Spleen (tissue), 11 donors: ENCODE measurements around the gene CDKN2AIPNL. TPM values are rescaled to one million over a fixed set of nuclear protein-coding genes. Genes with fewer than 3 reads are reported as not detected.
"Not testable (repeated sequence)": the region's sequence is repeated elsewhere in the genome, so short reads cannot be mapped to it uniquely, and the experiment has no call there.

Experiments
- DNase-seq: peaks from one replicate; pipeline ENCODE4 v3.0.0-alpha.2; 2020
- H3K27ac ChIP-seq, 8 donors: fragments of 200-600 bp; sonication (generic) in 7 of 8; 1 replicate in 4 of 8; 2 replicates in 4 of 8; pipeline versions ENCODE4 v1.5.0 to v1.8.0; 2016 to 2021; ENCODE audit warnings: inconsistent platforms in 4 of 8, mild to moderate bottlenecking in 4 of 8, moderate library complexity in 1 of 8
- H3K27me3 ChIP-seq, 7 donors: fragments of 200-600 bp; sonication (generic) in 6 of 7; replicated peaks in 1 of 7; 1 replicate in 4 of 7; 2 replicates in 3 of 7; pipeline versions ENCODE4 v1.5.0 to v1.8.0; 2016 to 2021; ENCODE audit warnings: inconsistent platforms in 3 of 7, mild to moderate bottlenecking in 1 of 7
- H3K36me3 ChIP-seq, 6 donors: fragments of 200-600 bp; sonication (generic) in 5 of 6; 1 replicate in 4 of 6; 2 replicates in 2 of 6; pipeline versions ENCODE4 v1.5.0 to v1.8.0; 2016 to 2021; ENCODE audit warnings: inconsistent platforms in 2 of 6
- H3K4me1 ChIP-seq, 6 donors: fragments of 200-600 bp; sonication (generic) in 5 of 6; 1 replicate in 3 of 6; 2 replicates in 3 of 6; pipeline versions ENCODE4 v1.5.0 to v1.8.0; 2016 to 2021; ENCODE audit warnings: inconsistent platforms in 3 of 6
- H3K4me3 ChIP-seq, 8 donors: fragments of 200-600 bp; sonication (generic) in 7 of 8; 1 replicate in 4 of 8; 2 replicates in 4 of 8; pipeline versions ENCODE4 v1.5.0 to v1.8.0; 2016 to 2021; ENCODE audit warnings: inconsistent platforms in 4 of 8, mild to moderate bottlenecking in 4 of 8, moderate library complexity in 2 of 8
- H3K9me3 ChIP-seq, 8 donors: fragments of 200-600 bp; sonication (generic) in 7 of 8; 1 replicate in 4 of 8; 2 replicates in 4 of 8; pipeline versions ENCODE4 v1.5.0 to v1.8.0; 2016 to 2021; ENCODE audit warnings: inconsistent platforms in 4 of 8
- POLR2A ChIP-seq, 3 donors: fragments of 450-650 bp; IDR thresholded peaks; one replicate each; pipeline ENCODE4 v1.5.1; 2017; ENCODE audit warnings: antibody characterized with exemption in 3 of 3, mild to moderate bottlenecking in 1 of 3
- POLR2AphosphoS5 ChIP-seq, 3 donors: sonication (generic); formaldehyde crosslinking; IDR thresholded peaks; one replicate each; pipeline ENCODE4 v1.5.1; 2017; ENCODE audit warnings: antibody characterized with exemption in 3 of 3
- WGBS, 5 donors: extraction: QIAGEN DNeasy Blood & Tissue Kit in 3 of 5; methylation state at CpG; one replicate each; pipeline versions ENCODE4 v1.1.5 to v1.1.7; 2013 to 2018; 5-methylcytosine and 5-hydroxymethylcytosine counted together
- intact Hi-C: fragments of 100-400 bp; cut with DNase I; formaldehyde crosslinking; loops from one replicate; pipeline ENCODE4 v1.15.0; 2023; ENCODE audit warnings: low total_unique reads
- polyA plus RNA-seq, 3 donors: library from polyadenylated mRNA; stranded (reverse); fragments of 200-250 nt; gene quantifications; one replicate each; pipeline ENCODE4 v1.2.1, GENCODE V29; 2013
- total RNA-seq, 7 donors: library from RNA; depleted of rRNA in 3 of 7; stranded (reverse); fragments of >200 nt in 3 of 7; fragmentation: NEBNext Ultra II Directional in 4 of 7; extraction: Animal tissue kit (Norgen Biotek cat#: 25700) in 4 of 7; gene quantifications; one replicate each; pipeline versions ENCODE4 v1.1.0 to v1.2.1, GENCODE V29; 2016 to 2021
- TF ChIP-seq, protein P1 (sequence below), 11 experiments: fragments of 200-600 bp in 7 of 11; fragments of 450-650 bp in 4 of 11; sonication (generic) in 4 of 11; IDR thresholded peaks in 8 of 11; conservative IDR thresholded peaks in 3 of 11; 1 replicate in 7 of 11; 2 replicates in 4 of 11; pipeline versions ENCODE4 v1.4.0 to v1.8.0; 2016 to 2021; ENCODE audit warnings: antibody characterized with exemption in 11 of 11, inconsistent platforms in 4 of 11, mild to moderate bottlenecking in 1 of 11
- donor health status: healthy with polysubstance abuse.
- donor health status: DM: no; HTN: no; CAD: no; lungs with moderate emphysema.
- donor health status: DM: no; HTN: no; CAD: no.
- donor health status: Bipolar disorder and iron deficiency.
- donor health status: healthy.
- donor health status: DM: no; HTN: no; CAD: no.
- donor health status: DM: yes; HTN: yes; CAD: no.

Gene CDKN2AIPNL
- total and polyA plus RNA-seq, 10 donors: 13.1 to 42.7 (median 16.3) TPM

DNA sequence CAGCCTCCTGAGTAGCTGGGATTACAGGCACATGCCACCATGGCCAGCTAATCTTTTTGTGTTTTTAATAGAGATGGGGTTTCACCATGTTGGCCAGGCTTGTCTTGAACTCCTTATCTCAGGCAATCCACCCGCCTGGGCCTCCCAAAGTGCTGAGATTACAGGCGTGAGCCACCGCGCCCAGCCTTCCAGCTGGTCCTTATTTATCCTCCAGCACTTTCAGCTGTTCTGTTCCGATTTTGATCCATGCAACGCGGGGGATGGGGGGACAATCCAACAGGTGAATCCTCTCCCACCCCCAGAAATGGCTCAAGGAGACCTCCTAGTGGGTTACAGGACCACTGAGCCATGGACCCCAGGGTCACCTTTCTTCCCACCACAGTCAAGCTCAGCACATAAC, 14.7 kb upstream of the CDKN2AIPNL start:
- 87 to 96% (median 93%) methylated on average over 7 of the region's 7 CpGs for WGBS, 5 donors
- TF ChIP-seq, protein P1, sequence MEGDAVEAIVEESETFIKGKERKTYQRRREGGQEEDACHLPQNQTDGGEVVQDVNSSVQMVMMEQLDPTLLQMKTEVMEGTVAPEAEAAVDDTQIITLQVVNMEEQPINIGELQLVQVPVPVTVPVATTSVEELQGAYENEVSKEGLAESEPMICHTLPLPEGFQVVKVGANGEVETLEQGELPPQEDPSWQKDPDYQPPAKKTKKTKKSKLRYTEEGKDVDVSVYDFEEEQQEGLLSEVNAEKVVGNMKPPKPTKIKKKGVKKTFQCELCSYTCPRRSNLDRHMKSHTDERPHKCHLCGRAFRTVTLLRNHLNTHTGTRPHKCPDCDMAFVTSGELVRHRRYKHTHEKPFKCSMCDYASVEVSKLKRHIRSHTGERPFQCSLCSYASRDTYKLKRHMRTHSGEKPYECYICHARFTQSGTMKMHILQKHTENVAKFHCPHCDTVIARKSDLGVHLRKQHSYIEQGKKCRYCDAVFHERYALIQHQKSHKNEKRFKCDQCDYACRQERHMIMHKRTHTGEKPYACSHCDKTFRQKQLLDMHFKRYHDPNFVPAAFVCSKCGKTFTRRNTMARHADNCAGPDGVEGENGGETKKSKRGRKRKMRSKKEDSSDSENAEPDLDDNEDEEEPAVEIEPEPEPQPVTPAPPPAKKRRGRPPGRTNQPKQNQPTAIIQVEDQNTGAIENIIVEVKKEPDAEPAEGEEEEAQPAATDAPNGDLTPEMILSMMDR (IDR thresholded peaks at IDR 0.05 in 8 of 11, conservative IDR thresholded peaks at IDR 0.05 in 3 of 11): no peak
- TF ChIP-seq POLR2AphosphoS5 (IDR thresholded peaks at IDR 0.05) (no peak), POLR2A (IDR thresholded peaks at IDR 0.05) (no peak)
- DNase-seq: peak; percentile 44

DNA sequence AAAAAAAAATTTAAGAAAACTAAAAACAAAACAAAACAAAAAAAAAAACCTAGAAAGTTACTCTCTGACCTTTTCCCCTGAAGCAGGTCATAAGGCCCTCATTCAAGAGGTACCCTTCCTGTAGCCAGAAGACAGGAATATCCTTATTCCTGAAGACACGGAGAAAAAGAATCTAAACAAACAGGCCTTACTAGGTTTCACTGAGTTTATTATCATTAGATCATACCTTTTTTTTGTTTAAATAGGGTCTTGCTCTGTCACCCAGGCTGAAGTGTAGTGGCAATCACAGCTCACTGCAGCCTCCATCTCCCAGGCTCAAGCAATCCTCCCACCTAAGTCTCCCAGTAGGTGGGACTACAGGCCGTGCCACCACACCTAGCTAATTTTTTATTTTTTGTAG, 11.7 kb upstream of the CDKN2AIPNL start:
- no peaks in the 10 kb centered on the region for H3K4me1 ChIP-seq
- no peak overlapping the region for H3K4me3 ChIP-seq
- WGBS, 5 donors: 75 to 91% (median 83%) methylated on average over 2 of the region's 2 CpGs
- H3K27ac ChIP-seq: no peak overlapping the region
- DNase-seq: no peak
- intact Hi-C loops: no loop called here
- TF ChIP-seq, protein P1 (IDR thresholded peaks at IDR 0.05 in 8 of 11, conservative IDR thresholded peaks at IDR 0.05 in 3 of 11): no peak
- TF ChIP-seq POLR2A (IDR thresholded peaks at IDR 0.05): no peak
- TF ChIP-seq POLR2AphosphoS5 (IDR thresholded peaks at IDR 0.05): no peak
- no peaks in the 10 kb centered on the region for H3K27me3 ChIP-seq
- H3K9me3 ChIP-seq: peaks cover 0 to 7% (median 0%) of the 10 kb centered on the region in 8 donors
- no peaks in the 10 kb centered on the region for H3K36me3 ChIP-seq

More for the DNA sequence above, 14.7 kb upstream of the CDKN2AIPNL start:
- intact Hi-C loops: no loop called here
- Histone ChIP-seq H3K27me3 (no peaks in the 10 kb centered on the region), H3K36me3 (no peaks in the 10 kb centered on the region), H3K27ac (no peak overlapping the region), H3K4me1 (no peaks in the 10 kb centered on the region), H3K9me3 (no peaks in the 10 kb centered on the region), H3K4me3 (no peak overlapping the region)

DNA sequence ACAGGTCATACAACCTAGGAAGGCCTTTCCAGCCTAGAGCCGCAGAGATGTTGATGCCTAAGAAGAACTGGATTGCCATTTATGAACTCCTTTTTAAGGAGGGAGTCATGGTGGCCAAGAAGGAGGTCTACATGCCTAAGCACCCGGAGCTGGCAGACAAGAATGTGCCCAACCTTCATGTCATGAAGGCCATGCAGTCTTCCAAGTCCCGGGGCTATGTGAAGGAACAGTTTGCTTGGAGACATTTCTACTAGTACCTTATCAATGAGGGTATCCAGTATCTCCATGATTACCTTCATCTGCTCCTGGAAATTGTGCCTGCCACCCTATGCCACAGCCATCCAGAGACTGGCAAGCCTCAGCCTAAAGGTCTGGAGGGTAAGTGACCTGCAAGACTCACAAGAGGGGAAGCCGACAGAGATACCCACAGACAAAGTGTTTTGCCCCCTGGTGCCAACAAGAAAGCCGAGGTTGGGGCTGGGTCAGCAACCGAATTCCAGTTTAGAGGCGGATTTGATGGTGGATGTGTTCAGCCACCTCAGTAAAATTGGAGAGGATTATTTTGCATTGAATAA, 11.2 kb upstream of the CDKN2AIPNL start:
- Histone ChIP-seq H3K4me1 (no peaks in the 10 kb centered on the region), H3K9me3 (peaks cover 0 to 7% (median 0%) of the 10 kb centered on the region in 8 donors), H3K27ac (no peak overlapping the region), H3K4me3 (no peak overlapping the region), H3K36me3 (no peaks in the 10 kb centered on the region), H3K27me3 (no peaks in the 10 kb centered on the region)
- peak; percentile 15 for DNase-seq
- TF ChIP-seq POLR2A (IDR thresholded peaks at IDR 0.05) (no peak), POLR2AphosphoS5 (IDR thresholded peaks at IDR 0.05) (no peak)
- TF ChIP-seq, protein P1 (IDR thresholded peaks at IDR 0.05 in 8 of 11, conservative IDR thresholded peaks at IDR 0.05 in 3 of 11): no peak
- 88 to 93% (median 91%) methylated on average over 7 of the region's 7 CpGs for WGBS, 5 donors
- intact Hi-C loops: no loop called here

DNA sequence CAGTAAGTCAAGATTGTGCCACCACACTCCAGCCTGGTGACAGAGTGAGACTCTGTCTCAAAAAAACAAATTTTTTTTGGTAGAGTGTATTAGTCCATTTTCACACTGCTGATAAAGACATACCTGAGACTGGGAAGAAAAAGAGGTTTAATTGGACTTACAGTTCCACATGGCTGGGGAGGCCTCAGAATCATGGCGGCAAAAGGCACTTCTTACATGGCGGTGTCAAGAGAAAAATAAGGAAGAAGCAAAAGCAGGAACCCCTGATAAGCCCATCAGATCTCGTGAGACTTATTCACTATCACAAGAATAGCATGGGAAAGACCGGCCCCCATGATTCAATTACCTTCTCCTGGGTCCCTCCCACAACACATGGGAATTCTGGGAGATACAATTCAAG, 9.4 kb upstream of the CDKN2AIPNL start:
- DNase-seq, H3K4me1 ChIP-seq, H3K9me3 ChIP-seq, H3K36me3 ChIP-seq, intact Hi-C loops, H3K27me3 ChIP-seq, H3K27ac ChIP-seq, H3K4me3 ChIP-seq: not testable (repeated sequence)
- WGBS, 5 donors: 88 to 97% (median 93%) methylated on average over 4 of the region's 4 CpGs

DNA sequence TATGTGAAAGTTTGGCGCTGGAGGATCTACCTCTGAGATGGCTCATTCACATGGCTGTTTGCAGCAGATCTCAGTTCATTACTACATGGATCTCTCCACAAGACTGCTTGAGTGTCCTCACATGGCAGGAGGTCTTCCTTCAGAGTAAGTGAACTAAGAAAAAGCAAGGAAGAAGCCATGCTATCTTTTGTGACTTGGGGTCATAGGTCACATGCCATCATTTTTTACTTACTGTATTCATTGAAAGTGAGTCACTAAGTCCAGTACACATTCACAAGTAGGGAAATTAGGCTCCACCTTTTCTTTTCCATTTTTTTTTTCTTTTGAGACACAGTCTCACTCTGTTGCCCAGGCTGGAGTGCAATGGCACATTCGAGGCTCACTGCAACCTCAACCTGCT, 8.7 kb upstream of the CDKN2AIPNL start:
- H3K36me3 ChIP-seq: no peaks in the 10 kb centered on the region
- H3K27ac ChIP-seq: no peak overlapping the region
- peaks cover 0 to 7% (median 0%) of the 10 kb centered on the region in 8 donors for H3K9me3 ChIP-seq
- TF ChIP-seq POLR2AphosphoS5 (IDR thresholded peaks at IDR 0.05): no peak
- TF ChIP-seq POLR2A (IDR thresholded peaks at IDR 0.05): no peak
- intact Hi-C loops: no loop called here
- no peak overlapping the region for H3K4me3 ChIP-seq
- H3K4me1 ChIP-seq: no peaks in the 10 kb centered on the region
- no peak for DNase-seq
- H3K27me3 ChIP-seq: no peaks in the 10 kb centered on the region
- 88 to 95% (median 94%) methylated on average over 2 of the region's 2 CpGs for WGBS, 5 donors
